HepG2 (cell line): ENCODE data around the gene TMEM63B. TPM values are rescaled to one million over a fixed set of nuclear protein-coding genes. Genes with fewer than 3 reads are reported as not detected.

ENCODE experiments used
- ATF1 ChIP-seq: IDR thresholded peaks from 2 replicates; pipeline ENCODE4 v1.6.1; 2016; ENCODE audit warnings: mild to moderate bottlenecking, control low read depth
- ATF5 ChIP-seq: sonication (generic); formaldehyde crosslinking; IDR thresholded peaks from 2 replicates; pipeline ENCODE4 v1.4.0; 2020; ENCODE audit warnings: mild to moderate bottlenecking, low read depth, missing genetic modification reagents
- BATF2 ChIP-seq: sonication (generic); formaldehyde crosslinking; IDR thresholded peaks from 2 replicates; pipeline ENCODE4 v1.8.0; 2022; ENCODE audit warnings: mild to moderate bottlenecking, missing genetic modification reagents, moderate library complexity
- ETS1 ChIP-seq: sonication (generic); formaldehyde crosslinking; IDR thresholded peaks from 2 replicates; pipeline ENCODE4 v1.4.0; 2020; ENCODE audit warnings: missing genetic modification reagents
- JUND ChIP-seq: sonication (generic); formaldehyde crosslinking; IDR thresholded peaks from 2 replicates; pipeline ENCODE4 v1.8.0; 2022; ENCODE audit warnings: mild to moderate bottlenecking, missing genetic modification reagents
- KLF12 ChIP-seq: sonication (generic); formaldehyde crosslinking; IDR thresholded peaks from 2 replicates; pipeline ENCODE4 v1.4.0; 2020; ENCODE audit warnings: missing genetic modification reagents, borderline replicate concordance
- MIXL1 ChIP-seq: IDR thresholded peaks from 2 replicates; pipeline ENCODE4 v1.6.1; 2016
- MTA1 ChIP-seq: sonication (generic); formaldehyde crosslinking; IDR thresholded peaks from 2 replicates; pipeline ENCODE4 v1.4.0; 2020; ENCODE audit warnings: missing genetic modification reagents, mild to moderate bottlenecking, borderline replicate concordance
- NCOR1 ChIP-seq: fragments of 200-600 bp; sonication (generic); IDR thresholded peaks from 2 replicates; pipeline ENCODE4 v1.7.0; 2017; ENCODE audit warnings: antibody characterized with exemption, low read length, borderline replicate concordance
- NFE2 ChIP-seq: sonication (generic); formaldehyde crosslinking; IDR thresholded peaks from 2 replicates; pipeline ENCODE4 v1.4.0; 2020; ENCODE audit warnings: missing genetic modification reagents
- PRDM4 ChIP-seq: sonication (generic); formaldehyde crosslinking; IDR thresholded peaks from 2 replicates; pipeline ENCODE4 v1.9.0; 2021; ENCODE audit warnings: missing genetic modification reagents, borderline replicate concordance
- REST ChIP-seq, 2 experiments: IDR thresholded peaks; 2 replicates each; pipeline ENCODE4 v1.6.1; 2011 to 2012; ENCODE audit warnings: low read length in 2 of 2, borderline replicate concordance in 1 of 2, low read depth in 1 of 2, mild to moderate bottlenecking in 1 of 2, moderate library complexity in 1 of 2
- THAP8 ChIP-seq: sonication (generic); formaldehyde crosslinking; IDR thresholded peaks from 2 replicates; pipeline ENCODE4 v1.5.1; 2020; ENCODE audit warnings: missing genetic modification reagents, mild to moderate bottlenecking, borderline replicate concordance
- ZFP82 ChIP-seq: sonication (generic); formaldehyde crosslinking; IDR thresholded peaks from 2 replicates; pipeline ENCODE4 v1.5.1; 2020; ENCODE audit warnings: mild to moderate bottlenecking, missing genetic modification reagents, borderline replicate concordance
- ZNF749 ChIP-seq: sonication (generic); formaldehyde crosslinking; IDR thresholded peaks from 2 replicates; pipeline ENCODE4 v1.8.0; 2022; ENCODE audit warnings: mild to moderate bottlenecking, missing genetic modification reagents, moderate library complexity, borderline replicate concordance
- ZXDC ChIP-seq: sonication (generic); formaldehyde crosslinking; IDR thresholded peaks from 2 replicates; pipeline ENCODE4 v1.5.0; 2020; ENCODE audit warnings: mild to moderate bottlenecking, missing genetic modification reagents
- polyA plus RNA-seq, 8 experiments: library from polyadenylated mRNA; depleted of rRNA in 3 of 8; stranded (reverse) in 7 of 8; unstranded in 1 of 8; fragments of >200 nt; fragmentation: Illumina TruSeq in 4 of 8; extraction: Trizol in 4 of 8; gene quantifications; 2 replicates each; pipeline versions ENCODE4 v1.2.1 to v1.2.3, GENCODE V29; 2011 to 2016; ENCODE audit warnings: low read depth in 4 of 8, missing spikeins in 1 of 8, mixed read lengths in 1 of 8; ENCODE audit not compliant: insufficient read depth in 1 of 8
- total RNA-seq, 5 experiments: library from RNA; depleted of rRNA; stranded (reverse); fragments of >200 nt; fragmentation: Illumina TruSeq; extraction: Trizol; gene quantifications; 2 replicates each; pipeline ENCODE4 v1.2.3, GENCODE V29; 2016; ENCODE audit warnings: low read depth in 1 of 5

Gene TMEM63B
- total and polyA plus RNA-seq, 2 of the 13 experiments (the other 11 are each of a cell fraction or from before 2014, with no cell fraction given) = 27.4 to 75.8 TPM

GRCh38 chr6:44142835-44143234, 15.5 kb downstream of the TMEM63B start (continued):
- TF ChIP-seq ATF1 (CRISPR knock-in tag) = 0 out of 2 replicates have a peak, but pooled peaks have one; percentile 31
- 0 out of 2 replicates have a peak, but pooled peaks have one; percentile 6 for TF ChIP-seq ZXDC
- no peak for TF ChIP-seq REST (IDR thresholded peaks at IDR 0.05; ENCODE audit: borderline replicate concordance in 1 of 2, low read depth in 1 of 2, low read length in 2 of 2)
- 0 out of 2 replicates have a peak, but pooled peaks have one; percentile 28 for TF ChIP-seq MIXL1
- TF ChIP-seq JUND (CRISPR knock-in tag) = peak; percentile 43; the same call in 1 of the 2 replicates
- no peak for TF ChIP-seq BATF2 (CRISPR knock-in tag)
- TF ChIP-seq ATF5 (CRISPR knock-in tag) = no peak
- TF ChIP-seq MTA1 (CRISPR knock-in tag) = no peak
- no peak for TF ChIP-seq NFE2 (CRISPR knock-in tag)
- no peak for TF ChIP-seq ZFP82 (CRISPR knock-in tag)
- TF ChIP-seq ZNF749 = no peak
- no peak for TF ChIP-seq NCOR1
- no peak for TF ChIP-seq ETS1 (CRISPR knock-in tag)
- no peak for TF ChIP-seq PRDM4 (CRISPR knock-in tag)
- no peak for TF ChIP-seq THAP8 (CRISPR knock-in tag)
- TF ChIP-seq KLF12 (CRISPR knock-in tag) = no peak
